PC-3 (cell line): ENCODE data around the gene TMEM131L.

Experiments used
- EZH2 ChIP-seq: fragments of 300-600 bp; sonication (generic); IDR thresholded peaks from one replicate; pipeline ENCODE4 v1.6.1; 2017; ENCODE audit warnings: antibody characterized with exemption, mild to moderate bottlenecking, low read length; ENCODE audit not compliant: unreplicated experiment
- TF ChIP-seq, protein P1 (sequence below): fragments of 300-600 bp; sonication (generic); conservative IDR thresholded peaks from 2 replicates; pipeline ENCODE4 v1.5.1; 2017; ENCODE audit warnings: antibody characterized with exemption, low read depth, mild to moderate bottlenecking, low read length

DNA sequence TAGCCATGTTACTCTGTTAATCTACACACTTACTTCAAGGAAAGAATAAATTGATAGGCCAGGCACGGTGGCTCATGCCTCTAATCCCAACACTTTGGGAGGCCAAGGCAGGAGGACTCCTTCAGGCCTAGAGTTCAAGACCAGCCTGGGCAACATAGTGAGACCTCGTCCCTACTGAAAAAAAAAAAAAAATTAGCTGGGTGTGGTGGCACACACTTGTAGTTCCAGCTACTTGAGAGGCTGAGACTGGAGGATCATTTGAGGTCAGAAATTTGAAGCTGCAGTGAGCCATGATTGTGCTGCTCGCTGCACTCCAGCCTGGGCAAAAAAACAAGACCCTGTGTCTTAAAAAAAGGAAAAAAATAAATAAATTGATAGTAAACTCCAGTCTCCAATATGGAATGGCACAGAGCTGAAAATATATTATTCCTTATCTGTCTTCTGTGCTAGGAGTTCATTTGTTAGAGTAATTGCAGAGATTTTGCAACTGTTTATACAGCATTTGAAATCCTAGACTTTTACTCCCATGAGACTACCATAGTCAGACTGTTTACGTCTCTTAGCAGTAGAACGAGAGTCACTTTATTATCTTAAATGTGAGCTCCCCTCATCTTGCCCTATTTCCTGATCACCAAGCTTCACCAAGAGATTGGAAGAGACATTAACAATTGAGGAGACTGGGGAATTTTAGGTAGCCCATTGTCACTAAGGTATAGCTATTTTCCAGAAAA lies 18.8 kb upstream of the TMEM131L start:
- TF ChIP-seq, protein P1, sequence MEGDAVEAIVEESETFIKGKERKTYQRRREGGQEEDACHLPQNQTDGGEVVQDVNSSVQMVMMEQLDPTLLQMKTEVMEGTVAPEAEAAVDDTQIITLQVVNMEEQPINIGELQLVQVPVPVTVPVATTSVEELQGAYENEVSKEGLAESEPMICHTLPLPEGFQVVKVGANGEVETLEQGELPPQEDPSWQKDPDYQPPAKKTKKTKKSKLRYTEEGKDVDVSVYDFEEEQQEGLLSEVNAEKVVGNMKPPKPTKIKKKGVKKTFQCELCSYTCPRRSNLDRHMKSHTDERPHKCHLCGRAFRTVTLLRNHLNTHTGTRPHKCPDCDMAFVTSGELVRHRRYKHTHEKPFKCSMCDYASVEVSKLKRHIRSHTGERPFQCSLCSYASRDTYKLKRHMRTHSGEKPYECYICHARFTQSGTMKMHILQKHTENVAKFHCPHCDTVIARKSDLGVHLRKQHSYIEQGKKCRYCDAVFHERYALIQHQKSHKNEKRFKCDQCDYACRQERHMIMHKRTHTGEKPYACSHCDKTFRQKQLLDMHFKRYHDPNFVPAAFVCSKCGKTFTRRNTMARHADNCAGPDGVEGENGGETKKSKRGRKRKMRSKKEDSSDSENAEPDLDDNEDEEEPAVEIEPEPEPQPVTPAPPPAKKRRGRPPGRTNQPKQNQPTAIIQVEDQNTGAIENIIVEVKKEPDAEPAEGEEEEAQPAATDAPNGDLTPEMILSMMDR, result no peak
- TF ChIP-seq EZH2, result no peak
